Endothelial cell of umbilical vein (primary cell): ENCODE data around the gene SLC39A13. TPM values are rescaled to one million over a fixed set of nuclear protein-coding genes. Genes with fewer than 3 reads are reported as not detected.

ENCODE experiments used
- BruUV-seq: library from RNA; stranded (reverse); fragments of 400-500 nt; replicated peaks from 2 replicates; lab custom pipeline; 2021; lab: Mats Ljungman, UMichigan
- CTCF ChIA-PET: fragments of 300-600, 350-600 bp; sonication (Branson Sonifier 250); formaldehyde crosslinking; loops from one replicate; lab custom pipeline; 2021; ENCODE audit warnings: antibody characterized with exemption, inconsistent platforms; lab: Charles Lee
- POLR2A ChIA-PET: fragments of 300-600, 350-600 bp; sonication (Branson Sonifier 250); formaldehyde crosslinking; loops from one replicate; lab custom pipeline; 2021; ENCODE audit warnings: antibody characterized with exemption, inconsistent platforms; lab: Charles Lee
- DNase-seq: peaks from one replicate; pipeline ENCODE4 v3.0.0-alpha.2; 2011; ENCODE audit warnings: low read depth, low spot score
- FAIRE-seq: peaks from 2 replicates; lab custom pipeline; 2011; peaks lifted over from hg19 to GRCh38; lab: Jason Lieb, UNC
- H2AFZ ChIP-seq: 2 replicates; pipeline ENCODE4 v1.6.0; 2012; ENCODE audit warnings: low read depth, low read length, control low read depth, inconsistent platforms
- H3K27ac ChIP-seq: 2 replicates; pipeline ENCODE4 v1.5.1; 2011; ENCODE audit warnings: low read depth, mild to moderate bottlenecking, control low read depth, low read length, moderate library complexity; ENCODE audit not compliant: insufficient read depth
- H3K27me3 ChIP-seq, 2 experiments: 2 replicates each; pipeline versions ENCODE4 v1.6.0 to v1.6.1; 2011; ENCODE audit warnings: low read length in 2 of 2, mixed read lengths in 1 of 2; ENCODE audit not compliant: control insufficient read depth in 2 of 2, insufficient read depth in 2 of 2
- H3K36me3 ChIP-seq, 2 experiments: 2 replicates in 1 of 2; 3 replicates in 1 of 2; pipeline ENCODE4 v1.5.1; 2011; ENCODE audit warnings: low read length in 2 of 2, mild to moderate bottlenecking in 1 of 2, moderate library complexity in 1 of 2; ENCODE audit not compliant: control insufficient read depth in 2 of 2, insufficient read depth in 2 of 2; ENCODE audit errors: extremely low read depth in 1 of 2
- H3K4me1 ChIP-seq: 3 replicates; pipeline ENCODE4 v1.5.1; 2011; ENCODE audit warnings: mild to moderate bottlenecking, low read length; ENCODE audit not compliant: control insufficient read depth, insufficient read depth; ENCODE audit errors: extremely low read depth
- H3K4me2 ChIP-seq: 2 replicates; pipeline ENCODE4 v1.6.1; 2011; ENCODE audit warnings: low read length, control low read depth, mixed read lengths; ENCODE audit not compliant: insufficient read depth
- H3K4me3 ChIP-seq, 3 experiments: fragments of 200-600 bp in 1 of 3; sonication (generic), shearing (Covaris generic) in 1 of 3; replicated peaks in 1 of 3; 2 replicates each; pipeline ENCODE4 v1.5.1; 2011 to 2016; ENCODE audit warnings: control low read depth in 3 of 3, low read length in 3 of 3, mild to moderate bottlenecking in 2 of 3, inconsistent platforms in 1 of 3, low read depth in 1 of 3, moderate library complexity in 1 of 3; ENCODE audit not compliant: insufficient read depth in 1 of 3
- H3K79me2 ChIP-seq: 2 replicates; pipeline ENCODE4 v1.6.0; 2012; ENCODE audit warnings: low read length, inconsistent platforms; ENCODE audit not compliant: control insufficient read depth, insufficient read depth
- H3K9ac ChIP-seq: replicated peaks from 2 replicates; pipeline ENCODE3; 2011; ENCODE audit warnings: low read length, control low read depth; ENCODE audit not compliant: insufficient read depth; ENCODE audit errors: extremely low read depth
- H3K9me1 ChIP-seq: replicated peaks from 3 replicates; pipeline ENCODE4 v1.6.0; 2011; ENCODE audit warnings: mild to moderate bottlenecking, low read length; ENCODE audit not compliant: control insufficient read depth, insufficient read depth; ENCODE audit errors: extremely low read depth
- H3K9me3 ChIP-seq: replicated peaks from 2 replicates; pipeline ENCODE4 v1.5.1; 2012; ENCODE audit warnings: low read length, inconsistent platforms; ENCODE audit not compliant: control insufficient read depth, insufficient read depth
- H4K20me1 ChIP-seq: replicated peaks from 2 replicates; pipeline ENCODE3; 2011; ENCODE audit warnings: mild to moderate bottlenecking, low read length; ENCODE audit not compliant: control insufficient read depth, insufficient read depth; ENCODE audit errors: extremely low read depth
- EZH2 ChIP-seq: IDR thresholded peaks from 2 replicates; pipeline ENCODE4 v1.6.1; 2012; ENCODE audit warnings: borderline replicate concordance, low read depth, mild to moderate bottlenecking, moderate library complexity, low read length, inconsistent platforms; ENCODE audit not compliant: severe bottlenecking
- FOS ChIP-seq: IDR thresholded peaks from 2 replicates; pipeline ENCODE4 v1.6.1; 2011; ENCODE audit warnings: mild to moderate bottlenecking, low read length, moderate library complexity, borderline replicate concordance; ENCODE audit not compliant: insufficient read depth
- GATA2 ChIP-seq: IDR thresholded peaks from 2 replicates; pipeline ENCODE4 v1.7.0; 2011; ENCODE audit warnings: low read depth, mild to moderate bottlenecking, moderate library complexity, mixed read lengths, low read length; ENCODE audit not compliant: insufficient read length, insufficient read depth
- JUN ChIP-seq: IDR thresholded peaks from 2 replicates; pipeline ENCODE4 v1.6.1; 2011; ENCODE audit warnings: borderline replicate concordance, low read depth; ENCODE audit not compliant: insufficient read length, insufficient read depth
- MAX ChIP-seq: IDR thresholded peaks from 2 replicates; pipeline ENCODE4 v1.6.1; 2011; ENCODE audit not compliant: insufficient read depth, insufficient read length
- MYC ChIP-seq: IDR thresholded peaks from one replicate; pipeline ENCODE4 v1.6.1; 2011; ENCODE audit warnings: mild to moderate bottlenecking, low read depth, low read length
- POLR2A ChIP-seq: IDR thresholded peaks from 2 replicates; pipeline ENCODE4 v1.6.1; 2012; ENCODE audit warnings: low read depth, mild to moderate bottlenecking, control low read depth, low read length
- POLR2AphosphoS5 ChIP-seq: IDR thresholded peaks from 2 replicates; pipeline ENCODE4 v1.6.1; 2012; ENCODE audit warnings: low read depth, mild to moderate bottlenecking, control low read depth, low read length, moderate library complexity; ENCODE audit not compliant: insufficient read depth
- dilution Hi-C: fragments of 300-500 bp; cut with MboI; formaldehyde crosslinking; loops from one replicate; pipeline ENCODE4 v1.15.0; 2019; ENCODE audit warnings: low sequenced_read_pairs; ENCODE audit not compliant: extremely low pct_ligation_motif_present
- intact Hi-C: fragments of 100-400 bp; cut with micrococcal nuclease; formaldehyde crosslinking; loops from one replicate; pipeline ENCODE4 v1.10.0; 2022
- polyA plus RNA-seq, 4 experiments: library from polyadenylated mRNA; depleted of rRNA in 3 of 4; stranded (reverse) in 3 of 4; unstranded in 1 of 4; fragments of >200 nt; gene quantifications; 2 replicates each; pipeline versions ENCODE4 v1.2.1 to v1.2.3, GENCODE V29; 2011 to 2012; ENCODE audit warnings: missing spikeins in 1 of 4
- total RNA-seq: library from RNA; stranded (reverse); gene quantifications from 2 replicates; pipeline ENCODE4 v1.2.3, GENCODE V29; 2021
- TF ChIP-seq, protein P1 (sequence below), 2 donors: IDR thresholded peaks; 1 replicate in 1 of 2; 2 replicates in 1 of 2; pipeline ENCODE4 v1.5.1; 2011; ENCODE audit warnings: low read length in 2 of 2, mild to moderate bottlenecking in 2 of 2, moderate library complexity in 2 of 2, control low read depth in 1 of 2, inconsistent platforms in 1 of 2, low read depth in 1 of 2; ENCODE audit not compliant: insufficient read depth in 1 of 2; ENCODE audit errors: extremely low read depth in 1 of 2

SLC39A13 gene
- total and polyA plus RNA-seq, 2 donors (not counting 3 experiments of a cell fraction or from before 2014, with no cell fraction given), result 91.9 to 94.3 TPM

GRCh38 chr11:47410370-47411264 is 2.2 kb downstream of the SLC39A13 start:
- Histone ChIP-seq H4K20me1 (no peaks in the 10 kb centered on the region), H3K9me1 (no peaks in the 10 kb centered on the region), H2AFZ (no peak overlapping the region), H3K4me3 (no peak overlapping the region), H3K9ac (no peak overlapping the region), H3K27me3 (no peaks in the 10 kb centered on the region), H3K4me1 (peaks cover 32% of the 10 kb centered on the region), H3K79me2 (peaks cover 25% of the 10 kb centered on the region), H3K36me3 (peaks cover 5 to 34% of the 10 kb centered on the region in 2 experiments), H3K4me2 (peak overlapping the region; percentile 68), H3K9me3 (no peaks in the 10 kb centered on the region), H3K27ac (peak overlapping the region; percentile 90)
- dilution Hi-C loops (no loop called here), intact Hi-C loops (loop anchor here (10.0 kb wide), 1 partner anchor 444 kb away; no protein-coding TSS in a partner anchor)
- ChIA-PET CTCF (interaction anchor here (0.9 to 7.4 kb wide), 4 partner anchors 11 to 206 kb away, joined by 3 to 148 read pairs (median 8); no protein-coding TSS in a partner anchor), POLR2A (interaction anchor here (1.5 kb wide), 1 partner anchor 16 kb away, joined by 4 read pairs; the partner anchor contains the start of gene PSMC3)
- DNase-seq, result no peak
- no peak for FAIRE-seq
- no TSS peak for BruUV-seq
- no peak for TF ChIP-seq FOS
- TF ChIP-seq MAX, result no peak
- TF ChIP-seq MYC, result no peak
- no peak for TF ChIP-seq POLR2A
- TF ChIP-seq GATA2, result no peak
- TF ChIP-seq, protein P1, sequence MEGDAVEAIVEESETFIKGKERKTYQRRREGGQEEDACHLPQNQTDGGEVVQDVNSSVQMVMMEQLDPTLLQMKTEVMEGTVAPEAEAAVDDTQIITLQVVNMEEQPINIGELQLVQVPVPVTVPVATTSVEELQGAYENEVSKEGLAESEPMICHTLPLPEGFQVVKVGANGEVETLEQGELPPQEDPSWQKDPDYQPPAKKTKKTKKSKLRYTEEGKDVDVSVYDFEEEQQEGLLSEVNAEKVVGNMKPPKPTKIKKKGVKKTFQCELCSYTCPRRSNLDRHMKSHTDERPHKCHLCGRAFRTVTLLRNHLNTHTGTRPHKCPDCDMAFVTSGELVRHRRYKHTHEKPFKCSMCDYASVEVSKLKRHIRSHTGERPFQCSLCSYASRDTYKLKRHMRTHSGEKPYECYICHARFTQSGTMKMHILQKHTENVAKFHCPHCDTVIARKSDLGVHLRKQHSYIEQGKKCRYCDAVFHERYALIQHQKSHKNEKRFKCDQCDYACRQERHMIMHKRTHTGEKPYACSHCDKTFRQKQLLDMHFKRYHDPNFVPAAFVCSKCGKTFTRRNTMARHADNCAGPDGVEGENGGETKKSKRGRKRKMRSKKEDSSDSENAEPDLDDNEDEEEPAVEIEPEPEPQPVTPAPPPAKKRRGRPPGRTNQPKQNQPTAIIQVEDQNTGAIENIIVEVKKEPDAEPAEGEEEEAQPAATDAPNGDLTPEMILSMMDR (IDR thresholded peaks at IDR 0.05; ENCODE audit: extremely low read depth in 1 of 2, insufficient read depth in 1 of 2, low read depth in 1 of 2, low read length in 2 of 2), result no peak
- no peak for TF ChIP-seq EZH2
- TF ChIP-seq JUN, result no peak
- TF ChIP-seq POLR2AphosphoS5, result no peak
